ENCODE data around the gene NOG.

Gene NOG

GRCh38 chr17:56599088-56599487 is 5.6 kb downstream of the NOG start:
- no peak for TF ChIP-seq CTCF (IDR thresholded peaks at IDR 0.05)

GRCh38 chr17:56599566-56599965 is 6.1 kb downstream of the NOG start:
- no peak for TF ChIP-seq CTCF (IDR thresholded peaks at IDR 0.05)

- no peak for TF ChIP-seq CTCF (IDR thresholded peaks at IDR 0.05)
These were observed 6.8 kb downstream of the NOG start for GRCh38 chr17:56600256-56600655.

GRCh38 chr17:56601591-56601990 is 8.1 kb downstream of the NOG start:
- TF ChIP-seq CTCF (IDR thresholded peaks at IDR 0.05), result no peak

- no peak for TF ChIP-seq CTCF (IDR thresholded peaks at IDR 0.05)
These were observed 9.0 kb downstream of the NOG start for GRCh38 chr17:56602292-56603130.

GRCh38 chr17:56603486-56604238 is 10.2 kb downstream of the NOG start:
- no peak for TF ChIP-seq CTCF (IDR thresholded peaks at IDR 0.05)

- TF ChIP-seq CTCF (IDR thresholded peaks at IDR 0.05), result no peak
These were observed 11.3 kb downstream of the NOG start for GRCh38 chr17:56604691-56605290.
